ENCODE data around the gene RNF145.

DNA sequence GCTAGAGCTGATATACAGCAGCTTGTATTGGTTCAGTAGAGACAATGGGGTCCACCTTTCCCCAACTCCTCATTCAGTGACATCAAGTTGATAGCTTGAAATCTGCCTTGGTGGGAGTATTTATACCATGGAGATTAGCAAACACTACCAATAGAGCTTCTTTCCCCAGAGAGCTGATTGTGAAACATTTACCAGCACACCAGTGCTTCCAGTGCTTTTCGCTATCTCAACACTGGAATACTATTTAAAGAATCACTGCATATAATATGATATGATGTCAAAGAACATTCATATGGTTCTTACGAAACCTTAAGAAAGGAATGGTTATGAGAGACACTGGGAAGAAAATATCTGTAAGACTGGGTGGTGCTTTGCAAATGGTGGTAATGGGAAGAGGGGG lies 21.8 kb upstream of the RNF145 start:
- TF ChIP-seq EZH2 (IDR thresholded peaks at IDR 0.05) (no peak), POLR2AphosphoS5 (IDR thresholded peaks at IDR 0.05; ENCODE audit: borderline replicate concordance, low read depth, low read length) (no peak)

Data from SK-N-MC (cell line).